SK-N-MC (cell line): ENCODE data around the gene F8A1.
"Not testable (repeated sequence)": the region's sequence is repeated elsewhere in the genome, so short reads cannot be mapped to it uniquely, and the experiment has no call there.

Source experiments
- DNase-seq: peaks from one replicate; pipeline ENCODE4 v3.0.0-alpha.2; 2011; ENCODE audit warnings: low read depth, low spot score
- H3K27ac ChIP-seq: fragments of 200-600 bp; sonication (generic); 2 replicates; pipeline ENCODE4 v1.5.1; 2016; ENCODE audit warnings: mixed run types
- H3K36me3 ChIP-seq: fragments of 200-600 bp; sonication (generic); 2 replicates; pipeline ENCODE4 v1.6.1; 2017; ENCODE audit warnings: antibody characterized with exemption, low read length, mixed read lengths; ENCODE audit not compliant: insufficient read depth
- H3K4me3 ChIP-seq: fragments of 200-600 bp; sonication (generic); 2 replicates; pipeline ENCODE4 v1.5.1; 2016
- H3K9ac ChIP-seq: fragments of 200-600 bp; sonication (generic); 2 replicates; pipeline ENCODE4 v1.8.0; 2017; ENCODE audit warnings: mixed run types, mixed read lengths; ENCODE audit not compliant: insufficient read length
- H3K9me3 ChIP-seq: fragments of 200-600 bp; sonication (generic); 2 replicates; pipeline ENCODE4 v1.6.1; 2017; ENCODE audit warnings: low read depth, mild to moderate bottlenecking, antibody characterized with exemption, low read length, moderate library complexity, mixed read lengths
- EZH2 ChIP-seq: fragments of 200-600 bp; sonication (generic); IDR thresholded peaks from one replicate; pipeline ENCODE4 v1.6.1; 2017; ENCODE audit warnings: antibody characterized with exemption
- FOXP2 ChIP-seq: optimal IDR thresholded peaks from 2 replicates; pipeline ENCODE3; 2011; ENCODE audit warnings: mild to moderate bottlenecking, moderate library complexity; ENCODE audit not compliant: insufficient read depth; ENCODE audit errors: extremely low read length, control extremely low read depth
- POLR2AphosphoS5 ChIP-seq: IDR thresholded peaks from 2 replicates; pipeline ENCODE4 v1.6.1; 2012; ENCODE audit warnings: mild to moderate bottlenecking, low read depth, low read length, borderline replicate concordance

F8A1 gene

DNA sequence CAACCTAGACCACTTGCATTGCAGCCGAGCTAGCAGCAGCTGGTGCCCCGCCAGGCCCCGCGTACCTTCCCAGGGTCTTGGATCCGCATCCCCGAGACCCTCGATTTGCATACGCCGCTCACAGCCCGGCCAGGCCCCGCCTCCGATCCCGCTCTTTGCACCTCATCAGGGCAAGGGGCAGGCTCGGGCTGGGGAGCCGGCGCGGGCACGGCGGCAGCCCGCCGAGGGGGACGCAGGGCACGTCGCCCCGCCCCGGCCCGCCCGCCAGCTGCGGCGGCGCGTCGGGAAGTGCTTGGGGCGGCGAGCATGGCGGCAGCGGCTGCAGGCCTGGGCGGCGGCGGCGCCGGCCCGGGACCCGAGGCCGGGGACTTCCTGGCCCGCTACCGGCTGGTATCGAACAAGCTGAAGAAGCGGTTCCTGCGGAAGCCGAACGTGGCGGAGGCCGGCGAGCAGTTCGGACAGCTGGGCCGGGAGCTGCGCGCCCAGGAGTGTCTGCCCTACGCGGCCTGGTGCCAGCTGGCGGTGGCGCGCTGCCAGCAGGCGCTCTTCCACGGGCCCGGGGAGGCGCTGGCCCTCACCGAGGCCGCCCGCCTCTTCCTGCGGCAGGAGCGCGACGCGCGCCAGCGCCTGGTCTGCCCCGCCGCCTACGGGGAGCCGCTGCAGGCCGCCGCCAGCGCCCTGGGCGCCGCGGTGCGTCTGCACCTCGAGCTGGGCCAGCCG is at the start of gene F8A1:
Gene F8A1 (plus strand): TSS at position 287 of the 720 bp plus-strand sequence. CDS start 20 bp downstream, at position 307.
- not testable (repeated sequence) for H3K9me3 ChIP-seq, H3K36me3 ChIP-seq, H3K27ac ChIP-seq, DNase-seq, H3K4me3 ChIP-seq, H3K9ac ChIP-seq

DNA sequence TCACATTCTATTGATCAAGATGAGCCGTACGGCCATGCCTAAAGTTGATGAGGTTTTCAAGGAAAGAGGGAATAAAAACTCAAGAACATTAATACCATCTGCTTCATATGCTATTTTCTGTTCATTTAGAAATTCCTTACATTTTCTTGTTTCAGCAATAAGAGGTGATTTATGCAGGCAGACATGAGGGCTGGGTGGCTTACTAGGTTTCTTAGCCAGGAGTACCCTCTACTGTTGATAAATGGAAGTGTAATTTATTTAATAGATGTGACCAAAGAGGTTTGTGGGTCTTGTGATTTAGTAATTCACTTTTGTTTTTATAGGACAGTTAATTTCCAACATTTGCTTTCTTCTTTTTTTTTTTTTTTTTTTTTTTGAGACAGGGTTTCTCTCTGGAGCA is 45.3 kb upstream of the F8A1 start:
- Histone ChIP-seq H3K36me3 (no peaks in the 10 kb centered on the region), H3K4me3 (no peak overlapping the region), H3K27ac (no peak overlapping the region), H3K9ac (no peak overlapping the region), H3K9me3 (no peaks in the 10 kb centered on the region)
- DNase-seq = no peak
- TF ChIP-seq POLR2AphosphoS5 (no peak), FOXP2 (no peak), EZH2 (no peak)

DNA sequence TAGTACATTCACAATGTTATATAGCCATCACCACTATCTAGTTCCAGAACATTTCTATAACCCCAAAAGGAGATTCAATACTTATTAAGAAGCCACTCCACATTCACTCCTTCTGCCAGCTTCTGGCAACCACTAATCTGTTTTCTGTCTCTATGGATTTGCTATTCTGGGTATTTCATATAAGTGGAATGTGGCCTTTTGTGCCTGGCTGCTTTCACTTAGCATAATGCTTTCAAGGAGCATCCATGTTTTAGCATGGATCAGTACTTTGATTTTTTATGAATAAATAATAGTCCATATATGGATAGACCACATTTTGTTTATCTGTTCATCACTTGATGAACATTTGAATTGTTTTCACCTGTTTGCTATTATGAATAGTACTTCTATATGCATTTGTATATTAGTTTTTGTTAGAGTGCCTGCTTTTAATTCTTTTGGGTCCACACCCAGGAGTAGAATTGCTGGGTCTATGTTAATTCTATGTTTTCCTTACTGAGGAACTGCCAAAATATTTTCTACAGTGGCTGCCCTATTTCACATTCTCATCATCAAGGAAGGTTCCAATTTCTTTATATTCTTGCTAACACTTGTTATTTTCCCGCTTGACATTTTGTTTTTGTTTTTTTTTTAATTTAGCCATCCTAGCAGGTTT is 35.1 kb upstream of the F8A1 start:
- no peak for DNase-seq
- Histone ChIP-seq H3K9me3 (no peaks in the 10 kb centered on the region), H3K27ac (no peak overlapping the region), H3K9ac (no peak overlapping the region), H3K4me3 (no peak overlapping the region), H3K36me3 (no peaks in the 10 kb centered on the region)
- no peak for TF ChIP-seq EZH2
- no peak for TF ChIP-seq FOXP2
- TF ChIP-seq POLR2AphosphoS5 = no peak

DNA sequence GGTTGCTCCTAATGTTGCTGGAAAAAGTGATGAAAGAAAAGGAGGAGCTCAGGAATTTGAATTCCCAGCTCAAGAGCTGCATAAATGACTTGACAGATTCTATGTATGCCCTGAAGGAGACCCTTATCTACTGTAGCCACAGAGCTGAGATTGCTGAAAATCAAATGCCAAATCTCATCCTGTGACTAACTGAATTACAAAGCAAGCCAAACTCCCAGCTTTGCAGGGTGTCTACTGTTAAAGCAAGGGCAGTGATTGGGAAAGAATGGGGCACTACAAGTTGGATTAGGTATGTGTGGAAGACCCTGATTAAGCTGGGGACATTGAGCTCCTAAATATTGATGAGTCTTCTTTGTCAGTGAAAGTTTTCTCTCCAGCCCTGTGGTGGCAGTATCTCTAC is 30.9 kb upstream of the F8A1 start:
- TF ChIP-seq EZH2 (no peak), POLR2AphosphoS5 (no peak), FOXP2 (no peak)
- no peaks in the 10 kb centered on the region for H3K9me3 ChIP-seq
- H3K36me3 ChIP-seq = no peaks in the 10 kb centered on the region
- no peak overlapping the region for H3K4me3 ChIP-seq
- H3K27ac ChIP-seq = no peak overlapping the region
- no peak overlapping the region for H3K9ac ChIP-seq
- DNase-seq = no peak

DNA sequence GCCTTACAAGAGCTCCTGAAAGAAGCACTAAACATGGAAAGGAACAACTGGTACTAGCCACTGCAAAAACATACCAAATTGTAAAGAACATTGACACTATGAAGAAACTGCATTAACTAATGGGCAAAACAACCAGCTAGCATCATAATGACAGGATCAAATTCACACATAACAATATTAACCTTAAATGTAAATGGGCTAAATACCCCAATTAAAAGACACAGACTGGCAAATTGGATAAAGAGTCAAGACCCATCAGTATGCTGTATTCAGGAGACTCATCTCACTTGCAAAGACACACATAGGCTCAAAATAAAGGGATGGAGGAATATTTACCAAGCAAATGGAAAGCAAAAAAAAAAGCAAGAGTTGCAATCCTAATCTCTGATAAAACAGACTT is 17.6 kb upstream of the F8A1 start:
- H3K4me3 ChIP-seq, H3K9me3 ChIP-seq, H3K9ac ChIP-seq, DNase-seq, H3K27ac ChIP-seq, H3K36me3 ChIP-seq: not testable (repeated sequence)

DNA sequence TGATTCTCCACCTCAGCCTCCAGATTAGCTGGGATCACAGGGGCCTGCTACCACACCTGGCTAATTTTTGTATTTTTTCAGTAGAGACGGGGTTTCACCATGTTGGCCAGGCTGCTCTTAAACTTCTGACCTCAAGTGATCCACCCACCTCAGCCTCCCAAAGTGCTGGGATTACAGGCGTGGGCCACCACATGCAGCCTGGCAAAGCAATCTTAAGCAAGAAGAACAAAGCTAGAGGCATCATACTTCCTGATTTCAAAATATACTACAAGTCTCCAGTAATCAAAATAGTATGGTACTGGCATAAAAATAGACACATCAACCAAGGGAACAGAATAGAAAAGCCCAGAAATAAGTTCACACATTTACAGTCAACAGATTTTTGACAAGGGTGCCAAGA is 12.8 kb upstream of the F8A1 start:
- H3K27ac ChIP-seq = no peak overlapping the region
- TF ChIP-seq POLR2AphosphoS5 (no peak), FOXP2 (no peak), EZH2 (no peak)
- no peaks in the 10 kb centered on the region for H3K9me3 ChIP-seq

DNA sequence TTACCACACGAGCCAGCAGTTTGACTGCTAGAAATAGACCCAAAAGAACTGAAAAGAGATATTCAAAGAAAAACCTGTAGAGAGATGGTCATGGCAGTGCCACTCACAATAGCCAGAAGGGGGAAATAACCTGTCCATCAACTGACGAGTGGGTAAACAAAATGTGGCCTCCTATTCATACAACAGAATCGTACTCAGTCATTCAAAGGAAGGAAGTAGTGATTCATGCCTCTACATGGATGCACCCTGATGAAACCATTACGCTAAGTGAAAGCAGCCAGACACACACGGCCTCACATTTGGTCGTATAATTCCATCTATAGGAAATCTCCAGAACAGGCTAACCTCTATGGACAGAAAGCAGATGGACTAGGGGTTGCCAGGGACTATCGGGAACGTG is 2.1 kb upstream of the F8A1 start:
- not testable (repeated sequence) for DNase-seq, H3K9me3 ChIP-seq, H3K36me3 ChIP-seq, H3K27ac ChIP-seq, H3K9ac ChIP-seq, H3K4me3 ChIP-seq

More for the DNA sequence above, 12.8 kb upstream of the F8A1 start:
- no peaks in the 10 kb centered on the region for H3K36me3 ChIP-seq
- no peak for DNase-seq
- H3K4me3 ChIP-seq = no peak overlapping the region
- H3K9ac ChIP-seq = no peak overlapping the region

DNA sequence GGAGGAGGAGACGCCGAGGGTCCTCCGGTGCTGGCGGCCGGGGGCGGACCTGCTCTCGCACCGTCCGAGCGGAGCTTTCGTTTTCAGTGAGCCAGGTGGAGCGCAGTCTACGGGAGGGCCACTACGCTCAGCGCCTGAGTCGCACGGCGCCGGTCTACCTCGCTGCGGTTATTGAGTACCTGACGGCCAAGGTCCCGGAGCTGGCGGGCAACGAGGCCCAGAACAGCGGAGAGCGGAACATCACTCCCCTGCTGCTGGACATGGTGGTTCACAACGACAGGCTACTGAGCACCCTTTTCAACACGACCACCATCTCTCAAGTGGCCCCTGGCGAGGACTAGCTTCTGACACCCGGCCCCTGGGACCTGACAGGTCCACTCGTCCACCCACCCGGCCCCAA is 1.1 kb upstream of the F8A1 start:
- H3K9ac ChIP-seq, H3K9me3 ChIP-seq, DNase-seq, H3K4me3 ChIP-seq, H3K27ac ChIP-seq, H3K36me3 ChIP-seq: not testable (repeated sequence)

DNA sequence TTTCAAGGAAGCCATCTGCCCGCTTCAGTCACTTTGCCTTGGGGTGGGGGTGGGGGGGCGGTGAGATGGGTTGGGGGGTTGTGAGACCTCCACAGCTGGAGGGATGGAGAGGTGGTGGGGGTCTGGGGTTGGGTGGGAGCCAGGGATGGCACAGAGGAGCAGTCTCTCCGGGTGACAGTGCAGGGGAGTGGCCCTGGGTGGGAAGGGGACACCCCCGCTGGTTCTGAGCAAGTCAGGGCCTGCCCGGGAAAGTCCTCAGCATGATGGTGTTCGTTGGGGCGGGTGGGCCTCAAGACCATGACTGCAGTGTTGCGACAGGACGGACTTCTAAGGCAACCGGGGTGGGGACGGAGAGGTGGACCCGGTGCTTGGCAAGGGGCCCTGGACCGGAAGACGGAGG is 606 bp upstream of the F8A1 start:
- not testable (repeated sequence) for H3K9me3 ChIP-seq, DNase-seq, H3K27ac ChIP-seq, H3K36me3 ChIP-seq, H3K4me3 ChIP-seq, H3K9ac ChIP-seq

DNA sequence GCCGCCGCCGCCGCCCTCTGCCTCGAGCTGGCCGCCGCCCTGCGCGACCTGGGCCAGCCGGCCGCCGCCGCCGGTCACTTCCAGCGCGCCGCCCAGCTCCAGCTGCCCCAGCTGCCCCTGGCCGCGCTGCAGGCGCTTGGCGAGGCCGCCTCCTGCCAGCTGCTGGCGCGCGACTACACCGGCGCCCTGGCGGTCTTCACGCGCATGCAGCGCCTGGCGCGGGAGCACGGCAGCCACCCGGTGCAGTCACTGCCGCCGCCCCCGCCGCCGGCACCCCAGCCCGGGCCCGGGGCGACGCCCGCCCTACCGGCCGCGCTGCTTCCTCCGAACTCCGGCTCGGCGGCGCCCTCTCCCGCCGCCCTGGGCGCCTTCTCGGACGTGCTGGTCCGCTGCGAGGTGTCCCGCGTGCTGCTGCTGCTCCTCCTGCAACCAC is 650 bp downstream of the F8A1 start:
- not testable (repeated sequence) for H3K9me3 ChIP-seq, H3K36me3 ChIP-seq, H3K27ac ChIP-seq, DNase-seq, H3K9ac ChIP-seq, H3K4me3 ChIP-seq
